ENCODE measurements around the gene KCNC2.

Gene KCNC2

DNA sequence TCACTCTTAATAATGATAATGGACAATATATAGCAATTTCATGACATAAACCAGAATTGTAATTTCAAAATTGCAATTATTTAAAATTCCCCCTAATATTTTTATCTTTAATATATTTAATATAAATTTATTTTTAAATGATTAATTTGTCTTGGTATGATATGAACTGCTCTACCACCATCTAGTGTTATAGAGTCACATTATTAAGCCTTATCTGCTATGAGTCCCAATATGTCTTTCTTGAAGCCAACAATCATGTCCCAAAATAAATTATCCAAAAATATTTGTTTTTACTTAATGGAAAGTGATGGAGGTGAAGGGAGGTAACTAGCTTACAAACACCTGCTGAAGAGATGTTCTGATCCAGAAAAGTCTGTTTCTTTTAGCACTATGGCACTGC is 151.4 kb downstream of the KCNC2 start:
- Mint-ChIP-seq H3K27ac (no peak overlapping the region), H3K36me3 (ENCODE audit: low read depth) (no peaks in the 10 kb centered on the region), H3K9me3 (no peaks in the 10 kb centered on the region), H3K4me1 (ENCODE audit: low read depth) (no peaks in the 10 kb centered on the region), H3K27me3 (no peaks in the 10 kb centered on the region), H3K4me3 (no peak overlapping the region)
- no peak for DNase-seq

DNA sequence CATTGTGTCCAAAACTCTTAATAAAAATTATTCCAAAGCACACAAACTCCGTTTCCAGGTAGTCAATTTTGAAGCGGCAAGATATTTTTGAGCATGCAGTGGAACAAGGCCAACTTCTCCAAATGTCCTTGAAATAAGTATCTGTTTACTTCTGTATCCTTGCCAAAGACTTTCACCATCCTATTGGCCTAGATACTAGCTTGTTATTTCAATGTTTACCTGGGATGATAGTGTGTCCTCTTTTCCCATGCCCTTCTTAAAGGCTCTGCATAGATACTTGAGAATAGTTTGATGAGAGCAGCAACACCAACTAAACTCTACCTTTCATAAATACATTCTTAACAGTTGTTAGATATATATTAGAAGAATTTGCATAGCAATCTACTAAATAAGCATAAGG is 160.9 kb downstream of the KCNC2 start:
- H3K27me3 Mint-ChIP-seq: no peaks in the 10 kb centered on the region
- H3K27ac Mint-ChIP-seq: no peak overlapping the region
- H3K9me3 Mint-ChIP-seq: no peaks in the 10 kb centered on the region

DNA sequence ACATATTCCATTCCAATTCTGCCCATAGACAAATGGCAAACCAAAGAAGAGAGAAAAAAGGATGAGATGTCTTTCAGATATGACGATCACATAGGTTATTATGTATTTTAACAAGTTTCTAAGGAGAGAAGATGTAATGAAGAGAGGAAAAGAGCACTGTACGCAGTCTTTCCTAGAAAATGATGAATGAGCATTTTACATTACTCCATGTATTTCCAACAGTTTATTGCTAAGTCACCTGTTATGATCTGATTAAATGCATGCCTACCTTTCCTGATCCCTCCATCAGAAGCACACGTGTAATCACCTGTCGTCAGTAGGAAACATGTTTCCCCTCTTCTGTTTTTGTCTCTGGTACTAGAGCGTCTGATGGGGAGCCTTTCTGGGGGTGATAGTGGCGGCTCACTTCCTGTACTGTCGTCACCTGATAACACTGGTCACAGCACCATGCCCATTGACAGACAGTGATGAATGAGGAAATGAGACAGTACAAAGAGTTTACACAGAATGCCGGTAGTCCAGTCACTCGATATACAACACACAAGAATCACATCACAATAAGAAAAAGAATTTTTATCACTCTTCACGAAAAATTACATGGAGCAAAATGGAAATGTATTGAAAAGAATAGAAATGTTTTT is 161.6 kb downstream of the KCNC2 start:
- Mint-ChIP-seq H3K36me3 (ENCODE audit: low read depth) (no peaks in the 10 kb centered on the region), H3K27me3 (no peaks in the 10 kb centered on the region), H3K4me3 (no peak overlapping the region), H3K9me3 (no peaks in the 10 kb centered on the region), H3K4me1 (ENCODE audit: low read depth) (no peaks in the 10 kb centered on the region), H3K27ac (no peak overlapping the region)
- DNase-seq: no peak

More for the DNA sequence above, 160.9 kb downstream of the KCNC2 start:
- H3K4me1 Mint-ChIP-seq (ENCODE audit: low read depth): no peaks in the 10 kb centered on the region
- no peak overlapping the region for H3K4me3 Mint-ChIP-seq
- no peak for DNase-seq
- no peaks in the 10 kb centered on the region for H3K36me3 Mint-ChIP-seq (ENCODE audit: low read depth)

GRCh38 chr12:75042125-75042524 is 167.5 kb downstream of the KCNC2 start:
- no peaks in the 10 kb centered on the region for H3K4me1 Mint-ChIP-seq (ENCODE audit: low read depth)
- H3K9me3 Mint-ChIP-seq: no peaks in the 10 kb centered on the region
- no peak overlapping the region for H3K4me3 Mint-ChIP-seq
- no peak overlapping the region for H3K27ac Mint-ChIP-seq
- DNase-seq: no peak
- no peaks in the 10 kb centered on the region for H3K36me3 Mint-ChIP-seq (ENCODE audit: low read depth)
- no peaks in the 10 kb centered on the region for H3K27me3 Mint-ChIP-seq

DNA sequence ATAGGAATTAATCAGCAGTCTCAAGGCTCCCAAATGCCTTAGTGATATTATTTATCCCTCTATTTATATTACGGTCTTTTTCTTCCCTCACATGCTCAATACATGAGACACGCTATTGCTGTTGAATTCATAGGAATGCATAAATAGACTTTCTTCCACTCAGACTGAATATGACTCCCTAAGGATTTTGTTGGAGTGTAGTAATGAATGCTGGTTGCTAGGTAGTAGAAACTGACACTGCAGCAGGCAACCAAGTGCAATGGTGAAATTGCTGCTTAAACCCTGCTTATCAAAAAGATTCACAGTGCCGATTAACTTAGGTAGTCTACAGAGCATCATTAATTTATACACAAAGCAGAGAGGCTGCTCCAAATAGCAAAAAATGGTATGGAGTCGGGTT is 168.2 kb downstream of the KCNC2 start:
- Mint-ChIP-seq H3K4me3 (no peak overlapping the region), H3K27me3 (no peaks in the 10 kb centered on the region), H3K9me3 (no peaks in the 10 kb centered on the region), H3K36me3 (ENCODE audit: low read depth) (no peaks in the 10 kb centered on the region), H3K27ac (no peak overlapping the region), H3K4me1 (ENCODE audit: low read depth) (no peaks in the 10 kb centered on the region)
- no peak for DNase-seq

DNA sequence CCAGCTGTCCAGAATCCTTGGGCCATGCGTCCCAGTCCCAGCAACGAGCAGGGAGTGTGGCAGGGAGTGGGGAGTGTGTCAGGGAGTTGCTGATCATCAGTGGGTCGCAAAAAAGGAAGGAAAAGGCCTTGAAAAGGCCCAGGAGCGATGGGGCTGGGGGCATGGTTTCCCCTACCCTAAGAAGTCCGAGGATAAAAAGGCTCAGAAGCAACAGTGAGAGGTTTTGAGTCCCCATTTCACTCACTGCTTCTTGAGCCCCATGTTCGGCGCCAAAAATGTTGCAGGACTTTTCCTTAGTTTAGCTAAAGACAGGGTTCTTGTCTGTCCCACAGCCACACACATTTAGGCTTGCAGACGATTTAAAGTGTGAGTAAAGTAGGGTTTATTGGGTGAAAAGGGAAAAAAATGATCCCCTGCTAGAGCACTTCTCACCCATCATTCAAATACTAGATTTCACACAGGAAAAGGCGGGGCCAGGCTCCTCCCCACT is 189.5 kb downstream of the KCNC2 start:
- H3K9me3 Mint-ChIP-seq: peaks cover 57% of the 10 kb centered on the region
- no peak overlapping the region for H3K27ac Mint-ChIP-seq
- H3K4me1 Mint-ChIP-seq (ENCODE audit: low read depth): no peaks in the 10 kb centered on the region
- H3K36me3 Mint-ChIP-seq (ENCODE audit: low read depth): peaks cover 4% of the 10 kb centered on the region
- no peaks in the 10 kb centered on the region for H3K27me3 Mint-ChIP-seq
- H3K4me3 Mint-ChIP-seq: no peak overlapping the region
- DNase-seq: no peak

- DNase-seq: no peak
- Mint-ChIP-seq H3K27ac (no peak overlapping the region), H3K27me3 (no peaks in the 10 kb centered on the region), H3K4me3 (no peak overlapping the region), H3K4me1 (ENCODE audit: low read depth) (peaks cover 1% of the 10 kb centered on the region), H3K9me3 (peaks cover 4% of the 10 kb centered on the region), H3K36me3 (ENCODE audit: low read depth) (no peaks in the 10 kb centered on the region)
These were observed 198.5 kb downstream of the KCNC2 start for GRCh38 chr12:75011120-75011519.

- no peak overlapping the region for H3K4me3 Mint-ChIP-seq
- peaks cover 3% of the 10 kb centered on the region for H3K9me3 Mint-ChIP-seq
- no peaks in the 10 kb centered on the region for H3K27me3 Mint-ChIP-seq
- peaks cover 1% of the 10 kb centered on the region for H3K4me1 Mint-ChIP-seq (ENCODE audit: low read depth)
- DNase-seq: no peak
- no peaks in the 10 kb centered on the region for H3K36me3 Mint-ChIP-seq (ENCODE audit: low read depth)
- H3K27ac Mint-ChIP-seq: no peak overlapping the region
These were observed 202.5 kb downstream of the KCNC2 start for GRCh38 chr12:75007133-75007532.

GRCh38 chr12:75000120-75000519 is 209.5 kb downstream of the KCNC2 start:
- Mint-ChIP-seq H3K36me3 (ENCODE audit: low read depth) (no peaks in the 10 kb centered on the region), H3K4me3 (no peak overlapping the region), H3K4me1 (ENCODE audit: low read depth) (peaks cover 6% of the 10 kb centered on the region)

DNA sequence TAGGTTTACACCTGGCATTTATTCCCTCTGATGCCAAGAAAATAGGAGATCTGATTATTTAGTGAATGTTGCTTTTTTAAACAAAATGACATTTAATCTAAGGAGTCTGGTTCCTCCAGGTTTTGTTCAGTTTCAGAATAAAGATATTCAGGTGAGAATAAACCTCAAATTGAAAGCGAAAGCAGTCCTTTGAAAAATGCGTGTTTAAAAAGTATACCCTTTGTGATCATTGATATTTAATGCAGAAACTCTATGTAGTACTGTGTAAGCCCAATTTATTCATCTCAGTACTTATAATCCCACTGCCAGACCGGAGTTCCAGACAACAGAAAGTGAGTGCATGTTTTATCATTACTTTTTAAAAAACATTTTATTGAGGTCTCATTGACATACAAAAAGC is 210.2 kb downstream of the KCNC2 start:
- no peaks in the 10 kb centered on the region for H3K27me3 Mint-ChIP-seq
- H3K36me3 Mint-ChIP-seq (ENCODE audit: low read depth): no peaks in the 10 kb centered on the region
- H3K4me1 Mint-ChIP-seq (ENCODE audit: low read depth): peaks cover 6% of the 10 kb centered on the region
- peaks cover 3% of the 10 kb centered on the region for H3K9me3 Mint-ChIP-seq
- H3K27ac Mint-ChIP-seq: no peak overlapping the region
- H3K4me3 Mint-ChIP-seq: peak overlapping the region; percentile 25
- no peak for DNase-seq

More at GRCh38 chr12:75000120-75000519, 209.5 kb downstream of the KCNC2 start:
- no peak for DNase-seq
- no peak overlapping the region for H3K27ac Mint-ChIP-seq
- H3K9me3 Mint-ChIP-seq: peaks cover 3% of the 10 kb centered on the region
- no peaks in the 10 kb centered on the region for H3K27me3 Mint-ChIP-seq

All from activated T-cell treated with anti-CD3 and anti-CD28 coated beads, Interleukin-2, amount 50 U/mL, for 24 hours (primary cell).